ENCODE measurements around the gene ATAD3C.
"Not testable (repeated sequence)": the region's sequence is repeated elsewhere in the genome, so short reads cannot be mapped to it uniquely, and the experiment has no call there.

ATAD3C gene

GRCh38 chr1:1446631-1447030 is 2.9 kb upstream of the ATAD3C start:
- H3K18ac ChIP-seq (ENCODE audit: low read length); H2AK5ac ChIP-seq (ENCODE audit: low read length); DNase-seq; H3K4me2 ChIP-seq (ENCODE audit: low read length); H2BK120ac ChIP-seq (ENCODE audit: low read depth, low read length); H3K36me3 ChIP-seq (ENCODE audit: control insufficient read depth, insufficient read depth, low read length); H3K27ac ChIP-seq (ENCODE audit: low read depth, low read length); H2BK5ac ChIP-seq (ENCODE audit: low read length); H3K23ac ChIP-seq (ENCODE audit: low read length); H3K56ac ChIP-seq (ENCODE audit: low read length); H2BK15ac ChIP-seq (replicated peaks; ENCODE audit: low read depth); H3K4me3 ChIP-seq (ENCODE audit: low read length); H3K27me3 ChIP-seq (ENCODE audit: insufficient read depth, low read length, poor library complexity); H3K9ac ChIP-seq (ENCODE audit: low read length); H4K5ac ChIP-seq (ENCODE audit: low read length); H3K4me1 ChIP-seq (ENCODE audit: control insufficient read depth, low read depth, low read length); H3K79me2 ChIP-seq (ENCODE audit: control insufficient read depth, insufficient read depth, low read length); H4K8ac ChIP-seq (ENCODE audit: low read depth, low read length); H3K4ac ChIP-seq (ENCODE audit: low read depth, low read length); H3K79me1 ChIP-seq (ENCODE audit: low read length): not testable (repeated sequence)
- no CpG with 5 or more reads among the region's 19 CpGs for WGBS (ENCODE audit: extremely low coverage, insufficient coverage, low lambda C conversion rate)

DNA sequence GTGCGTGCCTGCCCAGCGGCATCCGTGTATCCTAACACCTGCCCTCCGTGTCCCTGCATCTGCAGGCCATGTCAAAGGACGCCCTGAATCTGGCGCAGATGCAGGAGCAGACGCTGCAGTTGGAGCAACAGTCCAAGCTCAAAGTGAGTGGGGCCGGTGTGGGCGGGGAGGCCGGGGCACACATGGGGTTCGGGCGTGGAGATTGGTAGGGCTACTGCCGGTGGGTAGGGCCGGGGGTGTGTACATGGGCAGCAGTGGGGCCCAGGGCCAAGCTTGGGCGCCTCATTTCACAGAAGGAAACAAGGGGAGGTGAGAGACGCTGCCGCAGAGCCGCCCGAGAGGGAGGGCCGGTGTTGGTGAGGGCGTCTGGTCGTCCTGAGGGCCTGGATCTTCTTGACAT is 1.1 kb downstream of the ATAD3C start:
- not testable (repeated sequence) for H3K9ac ChIP-seq (ENCODE audit: low read length); H3K18ac ChIP-seq (ENCODE audit: low read length); H4K5ac ChIP-seq (ENCODE audit: low read length); H3K36me3 ChIP-seq (ENCODE audit: control insufficient read depth, insufficient read depth, low read length); H3K4me3 ChIP-seq (ENCODE audit: low read length); H3K23ac ChIP-seq (ENCODE audit: low read length); H3K56ac ChIP-seq (ENCODE audit: low read length); H3K4me1 ChIP-seq (ENCODE audit: control insufficient read depth, low read depth, low read length); DNase-seq; H2AK5ac ChIP-seq (ENCODE audit: low read length); H2BK120ac ChIP-seq (ENCODE audit: low read depth, low read length); H4K8ac ChIP-seq (ENCODE audit: low read depth, low read length); H3K4ac ChIP-seq (ENCODE audit: low read depth, low read length); H3K79me1 ChIP-seq (ENCODE audit: low read length); H3K4me2 ChIP-seq (ENCODE audit: low read length); H3K79me2 ChIP-seq (ENCODE audit: control insufficient read depth, insufficient read depth, low read length); H3K27me3 ChIP-seq (ENCODE audit: insufficient read depth, low read length, poor library complexity); H2BK5ac ChIP-seq (ENCODE audit: low read length); H3K27ac ChIP-seq (ENCODE audit: low read depth, low read length); H2BK15ac ChIP-seq (replicated peaks; ENCODE audit: low read depth)
- no CpG with 5 or more reads among the region's 22 CpGs for WGBS (ENCODE audit: extremely low coverage, insufficient coverage, low lambda C conversion rate)

DNA sequence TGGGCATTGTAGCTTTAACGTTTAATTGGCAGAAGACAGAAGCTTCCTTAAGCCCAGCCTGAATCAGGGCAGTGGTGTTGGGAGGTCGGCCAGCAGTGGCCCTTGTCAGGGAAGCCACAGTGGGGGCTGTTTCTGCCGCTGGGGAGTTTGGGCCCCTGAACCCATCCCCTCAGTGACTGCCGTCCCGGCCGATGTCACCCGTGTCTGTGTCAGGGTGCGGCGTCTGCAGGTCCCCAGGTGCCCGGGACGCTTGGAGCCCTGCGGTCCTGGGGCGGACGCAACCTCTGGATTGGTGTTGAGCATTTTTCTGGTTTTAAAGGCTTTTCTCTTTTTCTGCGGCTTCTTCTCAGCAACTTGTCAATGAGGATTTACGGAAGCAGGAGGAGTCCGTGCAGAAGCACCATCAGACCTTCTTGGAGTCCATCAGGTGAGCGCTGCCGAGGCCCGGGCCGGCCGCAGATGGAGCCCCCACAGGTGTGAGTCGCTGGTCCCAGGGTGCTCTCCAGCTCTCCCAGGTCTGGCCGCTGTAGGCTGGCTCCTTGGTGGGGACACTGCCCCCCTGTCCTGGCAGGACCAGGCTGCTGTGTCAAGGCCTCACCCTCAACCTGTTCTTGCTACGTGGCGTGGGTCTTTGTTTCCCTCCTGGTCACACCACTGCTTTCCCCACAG is 2.3 kb downstream of the ATAD3C start:
- Histone ChIP-seq H2BK120ac (ENCODE audit: low read depth, low read length) (no peak overlapping the region), H3K27me3 (ENCODE audit: insufficient read depth, low read length, poor library complexity) (no peaks in the 10 kb centered on the region), H3K79me2 (ENCODE audit: control insufficient read depth, insufficient read depth, low read length) (no peaks in the 10 kb centered on the region), H2BK15ac (replicated peaks; ENCODE audit: low read depth) (no peak overlapping the region), H3K9ac (ENCODE audit: low read length) (no peak overlapping the region), H2AK5ac (ENCODE audit: low read length) (no peak overlapping the region), H3K27ac (ENCODE audit: low read depth, low read length) (no peak overlapping the region), H3K4me1 (ENCODE audit: control insufficient read depth, low read depth, low read length) (no peaks in the 10 kb centered on the region), H3K23ac (ENCODE audit: low read length) (no peak overlapping the region), H3K4ac (ENCODE audit: low read depth, low read length) (no peak overlapping the region), H3K4me3 (ENCODE audit: low read length) (no peak overlapping the region), H3K36me3 (ENCODE audit: control insufficient read depth, insufficient read depth, low read length) (no peaks in the 10 kb centered on the region), H3K79me1 (ENCODE audit: low read length) (no peaks in the 10 kb centered on the region), H3K18ac (ENCODE audit: low read length) (no peak overlapping the region), H4K5ac (ENCODE audit: low read length) (no peak overlapping the region), H3K56ac (ENCODE audit: low read length) (no peak overlapping the region), H2BK5ac (ENCODE audit: low read length) (no peak overlapping the region), H4K8ac (ENCODE audit: low read depth, low read length) (no peak overlapping the region), H3K4me2 (ENCODE audit: low read length) (no peak overlapping the region)
- no peak for DNase-seq
- no CpG with 5 or more reads among the region's 26 CpGs for WGBS (ENCODE audit: extremely low coverage, insufficient coverage, low lambda C conversion rate)

DNA sequence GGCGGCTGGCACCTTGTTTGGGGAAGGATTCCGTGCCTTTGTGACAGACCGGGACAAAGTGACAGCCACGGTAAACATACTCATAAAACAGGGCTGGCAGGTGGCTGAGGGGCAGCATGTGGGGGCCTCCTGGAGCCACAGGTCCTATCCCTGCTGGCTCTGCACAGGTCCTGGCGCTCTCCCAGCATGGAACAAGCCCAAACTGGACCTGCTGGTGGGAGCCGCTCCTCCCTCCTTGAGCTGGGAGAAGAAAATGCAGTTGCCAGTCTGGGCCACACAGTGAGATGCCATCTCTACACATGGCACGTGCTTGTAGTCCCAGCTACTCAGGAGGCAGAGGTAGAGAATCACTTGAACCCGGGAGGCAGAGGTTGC is 2.9 kb downstream of the ATAD3C start:
- WGBS (ENCODE audit: extremely low coverage, insufficient coverage, low lambda C conversion rate), result no CpG with 5 or more reads among the region's 8 CpGs
- H2BK120ac ChIP-seq (ENCODE audit: low read depth, low read length); H3K18ac ChIP-seq (ENCODE audit: low read length); H3K4me3 ChIP-seq (ENCODE audit: low read length); H2BK5ac ChIP-seq (ENCODE audit: low read length); H4K5ac ChIP-seq (ENCODE audit: low read length); H3K23ac ChIP-seq (ENCODE audit: low read length); H3K4me1 ChIP-seq (ENCODE audit: control insufficient read depth, low read depth, low read length); H3K27me3 ChIP-seq (ENCODE audit: insufficient read depth, low read length, poor library complexity); H3K79me1 ChIP-seq (ENCODE audit: low read length); H3K56ac ChIP-seq (ENCODE audit: low read length); H3K27ac ChIP-seq (ENCODE audit: low read depth, low read length); H3K4ac ChIP-seq (ENCODE audit: low read depth, low read length); H3K36me3 ChIP-seq (ENCODE audit: control insufficient read depth, insufficient read depth, low read length); H4K8ac ChIP-seq (ENCODE audit: low read depth, low read length); DNase-seq; H3K9ac ChIP-seq (ENCODE audit: low read length); H3K79me2 ChIP-seq (ENCODE audit: control insufficient read depth, insufficient read depth, low read length); H3K4me2 ChIP-seq (ENCODE audit: low read length); H2AK5ac ChIP-seq (ENCODE audit: low read length); H2BK15ac ChIP-seq (replicated peaks; ENCODE audit: low read depth): not testable (repeated sequence)

DNA sequence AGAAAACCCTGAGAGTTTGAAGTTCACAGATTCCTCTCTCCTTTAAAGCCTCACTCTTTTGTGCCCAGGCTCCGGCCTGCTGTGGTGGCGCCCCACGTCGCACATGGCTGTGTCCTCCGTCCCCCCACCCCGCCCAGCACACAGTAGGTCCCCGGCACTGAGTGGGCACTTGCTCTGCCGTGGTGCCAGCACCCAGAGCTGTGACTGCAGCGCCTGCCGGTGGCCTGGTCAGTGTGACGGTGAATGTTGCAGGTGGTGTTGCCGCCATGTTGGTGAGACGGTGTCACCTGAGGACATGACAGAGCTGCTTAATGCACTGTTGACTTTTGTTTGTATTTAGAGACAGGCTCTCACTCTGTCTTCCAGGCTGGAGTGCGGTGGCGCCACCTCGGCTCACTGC is 3.4 kb downstream of the ATAD3C start:
- Histone ChIP-seq H3K23ac (ENCODE audit: low read length) (no peak overlapping the region), H2BK120ac (ENCODE audit: low read depth, low read length) (no peak overlapping the region)

More for the DNA sequence above, 3.4 kb downstream of the ATAD3C start:
- WGBS (ENCODE audit: extremely low coverage, insufficient coverage, low lambda C conversion rate), result no CpG with 5 or more reads among the region's 16 CpGs
- no peak overlapping the region for H3K18ac ChIP-seq (ENCODE audit: low read length)
- H3K56ac ChIP-seq (ENCODE audit: low read length), result no peak overlapping the region
- H3K4me3 ChIP-seq (ENCODE audit: low read length), result no peak overlapping the region
- no peaks in the 10 kb centered on the region for H3K27me3 ChIP-seq (ENCODE audit: insufficient read depth, low read length, poor library complexity)
- H2AK5ac ChIP-seq (ENCODE audit: low read length), result no peak overlapping the region
- H3K79me2 ChIP-seq (ENCODE audit: control insufficient read depth, insufficient read depth, low read length), result no peaks in the 10 kb centered on the region
- H3K36me3 ChIP-seq (ENCODE audit: control insufficient read depth, insufficient read depth, low read length), result no peaks in the 10 kb centered on the region
- no peaks in the 10 kb centered on the region for H3K79me1 ChIP-seq (ENCODE audit: low read length)
- H3K4me2 ChIP-seq (ENCODE audit: low read length), result no peak overlapping the region
- no peak for DNase-seq
- no peak overlapping the region for H3K4ac ChIP-seq (ENCODE audit: low read depth, low read length)
- no peak overlapping the region for H2BK5ac ChIP-seq (ENCODE audit: low read length)
- no peaks in the 10 kb centered on the region for H3K4me1 ChIP-seq (ENCODE audit: control insufficient read depth, low read depth, low read length)
- H4K8ac ChIP-seq (ENCODE audit: low read depth, low read length), result no peak overlapping the region
- H2BK15ac ChIP-seq (replicated peaks; ENCODE audit: low read depth), result no peak overlapping the region
- no peak overlapping the region for H3K27ac ChIP-seq (ENCODE audit: low read depth, low read length)
- no peak overlapping the region for H4K5ac ChIP-seq (ENCODE audit: low read length)
- H3K9ac ChIP-seq (ENCODE audit: low read length), result no peak overlapping the region

Measured in mesendoderm (in vitro differentiated cells).